Vagina (tissue), 2 donors: ENCODE data around the gene AARS2.

Experiments used
- POLR2AphosphoS5 ChIP-seq, 2 donors: sonication (generic); formaldehyde crosslinking; IDR thresholded peaks; one replicate each; pipeline ENCODE4 v1.9.0; 2017; ENCODE audit warnings: antibody characterized with exemption in 2 of 2, mild to moderate bottlenecking in 2 of 2, low read depth in 1 of 2; ENCODE audit not compliant: insufficient read depth in 1 of 2
- TF ChIP-seq, protein P1 (sequence below), 3 experiments: fragments of 450-650 bp in 2 of 3; fragments of 200-600 bp in 1 of 3; sonication (generic) in 1 of 3; IDR thresholded peaks; one replicate each; pipeline ENCODE4 v1.5.1; 2017 to 2019; ENCODE audit warnings: antibody characterized with exemption in 3 of 3, mild to moderate bottlenecking in 2 of 3, moderate library complexity in 2 of 3

DNA sequence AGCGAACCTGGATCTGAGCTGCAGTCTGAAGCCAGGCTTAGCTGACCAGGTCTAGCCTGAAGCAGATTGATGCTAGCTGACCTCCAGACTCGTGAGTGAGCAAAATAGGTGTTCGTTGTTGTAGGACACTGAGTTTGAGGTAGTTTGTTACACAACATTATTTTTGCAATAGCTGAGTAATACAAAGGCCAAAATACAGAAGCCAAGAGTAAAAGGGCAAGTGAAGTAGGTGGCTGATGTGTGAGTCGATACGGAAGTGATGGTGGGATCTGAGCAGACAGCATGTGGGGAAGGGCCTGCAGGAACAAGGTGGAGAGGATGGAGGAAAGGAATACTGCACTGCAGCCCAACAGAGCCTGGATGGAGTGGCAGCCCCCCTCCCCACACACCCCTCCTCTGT, 20.8 kb upstream of the AARS2 start:
- TF ChIP-seq, protein P1, sequence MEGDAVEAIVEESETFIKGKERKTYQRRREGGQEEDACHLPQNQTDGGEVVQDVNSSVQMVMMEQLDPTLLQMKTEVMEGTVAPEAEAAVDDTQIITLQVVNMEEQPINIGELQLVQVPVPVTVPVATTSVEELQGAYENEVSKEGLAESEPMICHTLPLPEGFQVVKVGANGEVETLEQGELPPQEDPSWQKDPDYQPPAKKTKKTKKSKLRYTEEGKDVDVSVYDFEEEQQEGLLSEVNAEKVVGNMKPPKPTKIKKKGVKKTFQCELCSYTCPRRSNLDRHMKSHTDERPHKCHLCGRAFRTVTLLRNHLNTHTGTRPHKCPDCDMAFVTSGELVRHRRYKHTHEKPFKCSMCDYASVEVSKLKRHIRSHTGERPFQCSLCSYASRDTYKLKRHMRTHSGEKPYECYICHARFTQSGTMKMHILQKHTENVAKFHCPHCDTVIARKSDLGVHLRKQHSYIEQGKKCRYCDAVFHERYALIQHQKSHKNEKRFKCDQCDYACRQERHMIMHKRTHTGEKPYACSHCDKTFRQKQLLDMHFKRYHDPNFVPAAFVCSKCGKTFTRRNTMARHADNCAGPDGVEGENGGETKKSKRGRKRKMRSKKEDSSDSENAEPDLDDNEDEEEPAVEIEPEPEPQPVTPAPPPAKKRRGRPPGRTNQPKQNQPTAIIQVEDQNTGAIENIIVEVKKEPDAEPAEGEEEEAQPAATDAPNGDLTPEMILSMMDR (IDR thresholded peaks at IDR 0.05), result no peak
- no peak for TF ChIP-seq POLR2AphosphoS5 (IDR thresholded peaks at IDR 0.05; ENCODE audit: insufficient read depth in 1 of 2, low read depth in 1 of 2)
